K562 (cell line): ENCODE results near the gene RUNX1. TPM values are rescaled to one million over a fixed set of nuclear protein-coding genes. Genes with fewer than 3 reads are reported as not detected.

Experiments
- AFF4 ChIP-seq: sonication (generic); formaldehyde crosslinking; IDR thresholded peaks from 2 replicates; pipeline ENCODE4 v1.8.0; 2023; ENCODE audit warnings: mild to moderate bottlenecking, missing genetic modification reagents
- ARID3A ChIP-seq: IDR thresholded peaks from 2 replicates; pipeline ENCODE4 v1.6.1; 2012; ENCODE audit warnings: low read depth, low read length, improper control_type of control experiment, borderline replicate concordance
- CBFA2T3 ChIP-seq: fragments of 450-650 bp; IDR thresholded peaks from 2 replicates; pipeline ENCODE4 v1.6.1; 2017
- HIVEP1 ChIP-seq: fragments of 250-450 bp; sonication (Bioruptor Pico); IDR thresholded peaks from 2 replicates; pipeline ENCODE4 v1.4.0; 2020; ENCODE audit warnings: mild to moderate bottlenecking
- IFI16 ChIP-seq: fragments of 250-450 bp; sonication (Bioruptor Pico); IDR thresholded peaks from 2 replicates; pipeline ENCODE4 v2.1.2; 2022; ENCODE audit warnings: mild to moderate bottlenecking, inconsistent platforms
- MAFG ChIP-seq: fragments of 450-650 bp; conservative IDR thresholded peaks from 2 replicates; pipeline ENCODE4 v1.6.1; 2016; ENCODE audit warnings: missing genetic modification characterization, missing compliant biosample characterization
- MXD1 ChIP-seq: fragments of 250-450 bp; sonication (Bioruptor Pico); IDR thresholded peaks from 2 replicates; pipeline ENCODE4 v1.8.0; 2021; ENCODE audit warnings: borderline replicate concordance, mild to moderate bottlenecking, moderate library complexity; ENCODE audit not compliant: poor library complexity, severe bottlenecking
- SMAD3 ChIP-seq: fragments of 450-650 bp; formaldehyde crosslinking; conservative IDR thresholded peaks from 2 replicates; pipeline ENCODE4 v1.4.0; 2020; ENCODE audit warnings: mild to moderate bottlenecking
- SMARCE1 ChIP-seq: fragments of 450-650 bp; IDR thresholded peaks from 2 replicates; pipeline ENCODE4 v1.7.1; 2016; ENCODE audit warnings: mild to moderate bottlenecking
- USF1 ChIP-seq: sonication (generic); formaldehyde crosslinking; IDR thresholded peaks from 2 replicates; pipeline ENCODE4 v1.9.0; 2022; ENCODE audit warnings: mild to moderate bottlenecking, missing genetic modification reagents
- ZBTB40 ChIP-seq, 2 experiments: fragments of 450-650 bp in 1 of 2; sonication (generic) in 1 of 2; formaldehyde crosslinking in 1 of 2; IDR thresholded peaks; 2 replicates each; pipeline versions ENCODE4 v1.7.1 to v1.9.0; 2016 to 2022; ENCODE audit warnings: inconsistent platforms in 1 of 2, mild to moderate bottlenecking in 1 of 2, missing genetic modification reagents in 1 of 2
- ZNF347 ChIP-seq: fragments of 450-650 bp; formaldehyde crosslinking; IDR thresholded peaks from 2 replicates; pipeline ENCODE4 v1.4.0; 2020; ENCODE audit warnings: low read depth, mild to moderate bottlenecking, moderate library complexity
- polyA plus RNA-seq, 8 experiments: library from polyadenylated mRNA; depleted of rRNA in 4 of 8; stranded (reverse) in 5 of 8; unstranded in 3 of 8; fragments of >200 nt; fragmentation: Nextera tagmentation in 2 of 8; fragmentation: Illumina TruSeq in 1 of 8; extraction: Ambion mirVana in 2 of 8; extraction: Trizol in 1 of 8; gene quantifications; 2 replicates each; pipeline versions ENCODE4 v1.2.1 to v1.2.3, GENCODE V29; 2011 to 2014; ENCODE audit warnings: inconsistent platforms in 1 of 8, missing spikeins in 1 of 8
- total RNA-seq, 7 experiments: library from RNA; depleted of rRNA in 6 of 7; stranded (reverse); fragments of >200 nt in 6 of 7; fragmentation: Illumina TruSeq in 2 of 7; extraction: Trizol in 2 of 7; gene quantifications; 2 replicates each; pipeline versions ENCODE4 v1.2.1 to v1.2.3, GENCODE V29; 2011 to 2021; ENCODE audit warnings: low replicate concordance in 1 of 7

RUNX1 gene
- total and polyA plus RNA-seq, 9 of the 15 experiments (the other 6 are each of a cell fraction or from before 2014, with no cell fraction given) = 2.2 to 68.6 (median 17.8) TPM

GRCh38 chr21:35011681-35012080 lies 37.4 kb downstream of the RUNX1 start (continued):
- TF ChIP-seq AFF4 = no peak
- no peak for TF ChIP-seq MXD1 (CRISPR knock-in tag)
- peak; percentile 47 for TF ChIP-seq ZBTB40 (IDR thresholded peaks at IDR 0.05)
- TF ChIP-seq ZBTB40 (CRISPR knock-in tag; IDR thresholded peaks at IDR 0.05) = no peak
- TF ChIP-seq ARID3A = no peak
- 0 out of 2 replicates have a peak, but pooled peaks have one; percentile 13 for TF ChIP-seq SMARCE1
- no peak for TF ChIP-seq MAFG (tag)
- TF ChIP-seq USF1 (CRISPR knock-in tag) = no peak
- TF ChIP-seq HIVEP1 (CRISPR knock-in tag) = no peak
- TF ChIP-seq CBFA2T3 = peak; percentile 20; the same call in 1 of the 2 replicates
- no peak for TF ChIP-seq SMAD3
- TF ChIP-seq IFI16 (CRISPR knock-in tag) = no peak
- TF ChIP-seq ZNF347 (CRISPR knock-in tag) = no peak
- TF ChIP-seq, all 486 proteins: peak for 9
